Nephron (organoid): ENCODE results near the gene COL1A2.
A peak's percentile ranks its signal among the peaks of the same experiment; 100 is the strongest.

ENCODE experiments used
- H3K27ac Mint-ChIP-seq, 3 experiments: 2 replicates each; pipeline ENCODE4 v1.8.0; 2020; ENCODE audit warnings: mixed read lengths in 3 of 3, mild to moderate bottlenecking in 2 of 3, moderate library complexity in 1 of 3
- H3K27me3 Mint-ChIP-seq: 2 replicates; pipeline ENCODE4 v1.8.0; 2021; ENCODE audit warnings: low read depth, mild to moderate bottlenecking, moderate library complexity, mixed read lengths
- H3K36me3 Mint-ChIP-seq: 2 replicates; pipeline ENCODE4 v1.8.0; 2020; ENCODE audit warnings: low read depth, mixed read lengths
- H3K4me1 Mint-ChIP-seq: 2 replicates; pipeline ENCODE4 v1.8.0; 2020; ENCODE audit warnings: mixed read lengths
- H3K4me3 Mint-ChIP-seq, 3 experiments: 2 replicates each; pipeline ENCODE4 v1.8.0; 2020; ENCODE audit warnings: mild to moderate bottlenecking in 3 of 3, mixed read lengths in 3 of 3, moderate library complexity in 2 of 3
- H3K9me3 Mint-ChIP-seq: 2 replicates; pipeline ENCODE4 v1.8.0; 2020; ENCODE audit warnings: mixed read lengths
- CTCF ChIP-seq, 3 experiments: fragments of 200-600 bp; sonication (generic); IDR thresholded peaks; one replicate each; pipeline ENCODE4 v1.5.0; 2021; ENCODE audit warnings: antibody characterized with exemption in 3 of 3; ENCODE audit not compliant: unreplicated experiment in 3 of 3

The COL1A2 gene

GRCh38 chr7:94452239-94452638 lies 57.5 kb downstream of the COL1A2 start:
- H3K4me3 Mint-ChIP-seq: peak overlapping the region in 1 of 3 experiments; percentile 28
- H3K27me3 Mint-ChIP-seq: no peaks in the 10 kb centered on the region
- H3K9me3 Mint-ChIP-seq: peaks cover 3% of the 10 kb centered on the region
- peak overlapping the region; percentile 44 to 75 (median 54) for H3K27ac Mint-ChIP-seq
- peaks cover 43% of the 10 kb centered on the region for H3K4me1 Mint-ChIP-seq
- no peak for TF ChIP-seq CTCF (IDR thresholded peaks at IDR 0.05; ENCODE audit: unreplicated experiment in 3 of 3)
- H3K36me3 Mint-ChIP-seq: no peaks in the 10 kb centered on the region

- no peak overlapping the region for H3K4me3 Mint-ChIP-seq
- H3K36me3 Mint-ChIP-seq: no peaks in the 10 kb centered on the region
- H3K27me3 Mint-ChIP-seq: no peaks in the 10 kb centered on the region
- no peak for TF ChIP-seq CTCF (IDR thresholded peaks at IDR 0.05; ENCODE audit: unreplicated experiment in 3 of 3)
- peaks cover 43% of the 10 kb centered on the region for H3K4me1 Mint-ChIP-seq
- peaks cover 3% of the 10 kb centered on the region for H3K9me3 Mint-ChIP-seq
- no peak overlapping the region for H3K27ac Mint-ChIP-seq
Observed at GRCh38 chr7:94453898-94454297, 59.2 kb downstream of the COL1A2 start.

- H3K9me3 Mint-ChIP-seq: peaks cover 3% of the 10 kb centered on the region
- H3K4me1 Mint-ChIP-seq: peaks cover 5% of the 10 kb centered on the region
- H3K4me3 Mint-ChIP-seq: no peak overlapping the region
- TF ChIP-seq CTCF (IDR thresholded peaks at IDR 0.05; ENCODE audit: unreplicated experiment in 3 of 3): no peak
- no peaks in the 10 kb centered on the region for H3K27me3 Mint-ChIP-seq
- no peak overlapping the region for H3K27ac Mint-ChIP-seq
- no peaks in the 10 kb centered on the region for H3K36me3 Mint-ChIP-seq
Observed at GRCh38 chr7:94458041-94458440, 63.3 kb downstream of the COL1A2 start.

GRCh38 chr7:94466516-94466915 lies 71.8 kb downstream of the COL1A2 start:
- Mint-ChIP-seq H3K27ac (no peak overlapping the region), H3K4me1 (no peaks in the 10 kb centered on the region), H3K4me3 (no peak overlapping the region), H3K27me3 (no peaks in the 10 kb centered on the region), H3K36me3 (no peaks in the 10 kb centered on the region), H3K9me3 (peaks cover 7% of the 10 kb centered on the region)
- TF ChIP-seq CTCF (IDR thresholded peaks at IDR 0.05; ENCODE audit: unreplicated experiment in 3 of 3): no peak

- Mint-ChIP-seq H3K27me3 (no peaks in the 10 kb centered on the region), H3K9me3 (peaks cover 12% of the 10 kb centered on the region), H3K36me3 (no peaks in the 10 kb centered on the region), H3K4me1 (no peaks in the 10 kb centered on the region), H3K27ac (no peak overlapping the region), H3K4me3 (no peak overlapping the region)
- TF ChIP-seq CTCF (IDR thresholded peaks at IDR 0.05; ENCODE audit: unreplicated experiment in 3 of 3): no peak
Observed at GRCh38 chr7:94471604-94472003, 76.9 kb downstream of the COL1A2 start.

GRCh38 chr7:94472608-94473007 lies 77.9 kb downstream of the COL1A2 start:
- Mint-ChIP-seq H3K27ac (no peak overlapping the region), H3K9me3 (peaks cover 12% of the 10 kb centered on the region), H3K4me1 (no peaks in the 10 kb centered on the region), H3K4me3 (no peak overlapping the region), H3K27me3 (no peaks in the 10 kb centered on the region), H3K36me3 (no peaks in the 10 kb centered on the region)
- TF ChIP-seq CTCF (IDR thresholded peaks at IDR 0.05; ENCODE audit: unreplicated experiment in 3 of 3): no peak
